22Rv1 (cell line): ENCODE results near the gene PXT1.

Experiments used
- ZFX ChIP-seq: fragments of 450-650 bp; IDR thresholded peaks from 2 replicates; pipeline ENCODE4 v1.6.1; 2017; ENCODE audit warnings: antibody characterized with exemption, borderline replicate concordance
- TF ChIP-seq, protein P1 (sequence below): fragments of 450-650 bp; IDR thresholded peaks from 2 replicates; pipeline ENCODE4 v1.5.1; 2017; ENCODE audit warnings: mild to moderate bottlenecking

DNA sequence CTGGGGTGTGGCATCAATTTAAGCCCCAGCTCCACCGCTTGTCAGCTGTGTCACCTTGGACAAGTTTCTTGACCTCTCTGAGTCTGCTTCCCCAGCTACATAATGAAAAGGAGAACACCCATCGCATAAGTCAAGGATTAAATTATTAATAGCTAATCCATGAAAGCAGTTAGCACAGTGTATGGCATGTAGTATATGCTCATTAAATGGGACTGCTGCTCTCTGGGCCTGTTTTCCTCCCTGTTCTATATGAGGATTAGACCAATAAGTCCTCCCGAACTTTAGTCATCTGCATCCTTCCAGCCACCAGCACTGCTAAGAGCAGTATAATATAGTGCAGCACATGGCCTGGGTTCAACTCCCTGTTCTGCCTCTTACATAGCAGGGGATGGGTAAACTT, 74.9 kb downstream of the PXT1 start:
- TF ChIP-seq, protein P1, sequence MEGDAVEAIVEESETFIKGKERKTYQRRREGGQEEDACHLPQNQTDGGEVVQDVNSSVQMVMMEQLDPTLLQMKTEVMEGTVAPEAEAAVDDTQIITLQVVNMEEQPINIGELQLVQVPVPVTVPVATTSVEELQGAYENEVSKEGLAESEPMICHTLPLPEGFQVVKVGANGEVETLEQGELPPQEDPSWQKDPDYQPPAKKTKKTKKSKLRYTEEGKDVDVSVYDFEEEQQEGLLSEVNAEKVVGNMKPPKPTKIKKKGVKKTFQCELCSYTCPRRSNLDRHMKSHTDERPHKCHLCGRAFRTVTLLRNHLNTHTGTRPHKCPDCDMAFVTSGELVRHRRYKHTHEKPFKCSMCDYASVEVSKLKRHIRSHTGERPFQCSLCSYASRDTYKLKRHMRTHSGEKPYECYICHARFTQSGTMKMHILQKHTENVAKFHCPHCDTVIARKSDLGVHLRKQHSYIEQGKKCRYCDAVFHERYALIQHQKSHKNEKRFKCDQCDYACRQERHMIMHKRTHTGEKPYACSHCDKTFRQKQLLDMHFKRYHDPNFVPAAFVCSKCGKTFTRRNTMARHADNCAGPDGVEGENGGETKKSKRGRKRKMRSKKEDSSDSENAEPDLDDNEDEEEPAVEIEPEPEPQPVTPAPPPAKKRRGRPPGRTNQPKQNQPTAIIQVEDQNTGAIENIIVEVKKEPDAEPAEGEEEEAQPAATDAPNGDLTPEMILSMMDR: no peak
- no peak for TF ChIP-seq ZFX
